ENCODE measurements around the gene RGS12. TPM values are rescaled to one million over a fixed set of nuclear protein-coding genes. Genes with fewer than 3 reads are reported as not detected.

Gene RGS12
- total and polyA plus RNA-seq, 2 experiments from 2014 or later = 19.6 to 22.5 TPM

GRCh38 chr4:3318561-3319021 lies 25.8 kb downstream of the RGS12 start:
- 80% methylated on average over 10 of the region's 10 CpGs for WGBS (ENCODE audit: low lambda C conversion rate, missing lambda C conversion rate)
- Histone ChIP-seq H3K79me2 (peaks cover 74% of the 10 kb centered on the region), H3K9me3 (ENCODE audit: low read depth) (no peaks in the 10 kb centered on the region), H3K4me1 (ENCODE audit: insufficient read depth) (peaks cover 25% of the 10 kb centered on the region), H3K27me3 (no peaks in the 10 kb centered on the region), H3K9me2 (replicated peaks; ENCODE audit: insufficient read depth) (no peaks in the 10 kb centered on the region), H3K4me2 (no peak overlapping the region), H3K4me3 (no peak overlapping the region), H4K20me1 (ENCODE audit: insufficient read depth, poor library complexity, severe bottlenecking) (peaks cover 11% of the 10 kb centered on the region), H3K36me3 (replicated peaks; ENCODE audit: insufficient read depth, low read depth) (no peaks in the 10 kb centered on the region), H3K27ac (peak overlapping the region; percentile 90), H2AFZ (no peak overlapping the region)
- TF ChIP-seq EZH2phosphoT487 (IDR thresholded peaks at IDR 0.05; ENCODE audit: low read depth, severe bottlenecking, unreplicated experiment) (no peak), EZH2 (IDR thresholded peaks at IDR 0.05; ENCODE audit: borderline replicate concordance) (no peak), CTCF (IDR thresholded peaks at IDR 0.05; ENCODE audit: poor library complexity) (peak; percentile 6)
- DNase-seq (ENCODE audit: low spot score) = no peak

GRCh38 chr4:3320361-3321023 lies 27.7 kb downstream of the RGS12 start:
- peaks cover 80% of the 10 kb centered on the region for H3K79me2 ChIP-seq
- TF ChIP-seq CTCF (IDR thresholded peaks at IDR 0.05; ENCODE audit: poor library complexity) (no peak), EZH2phosphoT487 (IDR thresholded peaks at IDR 0.05; ENCODE audit: low read depth, severe bottlenecking, unreplicated experiment) (no peak), EZH2 (IDR thresholded peaks at IDR 0.05; ENCODE audit: borderline replicate concordance) (no peak)
- DNase-seq (ENCODE audit: low spot score) = peak; percentile 71
- peaks cover 25% of the 10 kb centered on the region for H3K4me1 ChIP-seq (ENCODE audit: insufficient read depth)
- peaks cover 11% of the 10 kb centered on the region for H4K20me1 ChIP-seq (ENCODE audit: insufficient read depth, poor library complexity, severe bottlenecking)
- H3K36me3 ChIP-seq (replicated peaks; ENCODE audit: insufficient read depth, low read depth) = no peaks in the 10 kb centered on the region
- H3K9me2 ChIP-seq (replicated peaks; ENCODE audit: insufficient read depth) = no peaks in the 10 kb centered on the region
- H3K27me3 ChIP-seq = no peaks in the 10 kb centered on the region
- no peaks in the 10 kb centered on the region for H3K9me3 ChIP-seq (ENCODE audit: low read depth)
- 72% methylated on average over 21 of the region's 21 CpGs for WGBS (ENCODE audit: low lambda C conversion rate, missing lambda C conversion rate)
- no peak overlapping the region for H3K4me3 ChIP-seq
- H3K27ac ChIP-seq = peak overlapping the region; percentile 90
- H3K4me2 ChIP-seq = peak overlapping the region; percentile 41
- H2AFZ ChIP-seq = no peak overlapping the region

GRCh38 chr4:3321295-3321889 lies 28.6 kb downstream of the RGS12 start:
- TF ChIP-seq EZH2phosphoT487 (IDR thresholded peaks at IDR 0.05; ENCODE audit: low read depth, severe bottlenecking, unreplicated experiment) (no peak), EZH2 (IDR thresholded peaks at IDR 0.05; ENCODE audit: borderline replicate concordance) (no peak), CTCF (IDR thresholded peaks at IDR 0.05; ENCODE audit: poor library complexity) (no peak)
- WGBS (ENCODE audit: low lambda C conversion rate, missing lambda C conversion rate) = 79% methylated on average over 14 of the region's 14 CpGs
- no peak for DNase-seq (ENCODE audit: low spot score)
- peaks cover 25% of the 10 kb centered on the region for H3K4me1 ChIP-seq (ENCODE audit: insufficient read depth)
- no peaks in the 10 kb centered on the region for H3K9me2 ChIP-seq (replicated peaks; ENCODE audit: insufficient read depth)
- peak overlapping the region; percentile 19 for H3K4me2 ChIP-seq
- H3K9me3 ChIP-seq (ENCODE audit: low read depth) = no peaks in the 10 kb centered on the region
- H3K27me3 ChIP-seq = no peaks in the 10 kb centered on the region
- no peak overlapping the region for H2AFZ ChIP-seq
- H3K4me3 ChIP-seq = no peak overlapping the region
- H4K20me1 ChIP-seq (ENCODE audit: insufficient read depth, poor library complexity, severe bottlenecking) = peaks cover 7% of the 10 kb centered on the region
- H3K36me3 ChIP-seq (replicated peaks; ENCODE audit: insufficient read depth, low read depth) = no peaks in the 10 kb centered on the region
- peaks cover 82% of the 10 kb centered on the region for H3K79me2 ChIP-seq
- peak overlapping the region; percentile 87 for H3K27ac ChIP-seq

Data from hepatocyte (in vitro differentiated cells).